ENCODE results near the gene MAPKAP1. TPM values are rescaled to one million over a fixed set of nuclear protein-coding genes. Genes with fewer than 3 reads are reported as not detected.

MAPKAP1 gene
- total RNA-seq, 1 donor from 2014 or later: 62.9 TPM

DNA sequence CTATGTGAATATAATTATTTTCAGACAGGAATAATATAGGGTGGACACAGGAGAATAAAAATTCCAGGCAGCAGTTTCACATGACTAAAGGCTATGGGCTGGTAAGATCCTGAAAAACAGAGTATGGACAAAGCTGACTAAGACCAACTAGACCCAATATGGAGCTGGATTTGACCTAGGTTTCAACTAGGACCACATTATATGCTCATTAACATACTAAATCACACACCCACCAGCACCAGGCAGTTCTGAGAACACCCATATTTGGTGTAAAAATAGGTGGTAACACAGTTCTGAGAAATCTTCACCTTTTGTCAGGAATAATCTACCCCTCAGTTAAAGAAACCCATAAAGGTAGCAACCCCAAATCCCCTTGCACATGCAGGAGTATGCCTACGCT is 64.7 kb downstream of the MAPKAP1 start:
- Mint-ChIP-seq H3K36me3 (peaks cover 5% of the 10 kb centered on the region), H3K4me3 (no peak overlapping the region), H3K27me3 (ENCODE audit: low read depth) (no peaks in the 10 kb centered on the region), H3K9me3 (no peaks in the 10 kb centered on the region), H3K4me1 (peaks cover 23% of the 10 kb centered on the region), H3K27ac (no peak overlapping the region)
- TF ChIP-seq, protein P1, sequence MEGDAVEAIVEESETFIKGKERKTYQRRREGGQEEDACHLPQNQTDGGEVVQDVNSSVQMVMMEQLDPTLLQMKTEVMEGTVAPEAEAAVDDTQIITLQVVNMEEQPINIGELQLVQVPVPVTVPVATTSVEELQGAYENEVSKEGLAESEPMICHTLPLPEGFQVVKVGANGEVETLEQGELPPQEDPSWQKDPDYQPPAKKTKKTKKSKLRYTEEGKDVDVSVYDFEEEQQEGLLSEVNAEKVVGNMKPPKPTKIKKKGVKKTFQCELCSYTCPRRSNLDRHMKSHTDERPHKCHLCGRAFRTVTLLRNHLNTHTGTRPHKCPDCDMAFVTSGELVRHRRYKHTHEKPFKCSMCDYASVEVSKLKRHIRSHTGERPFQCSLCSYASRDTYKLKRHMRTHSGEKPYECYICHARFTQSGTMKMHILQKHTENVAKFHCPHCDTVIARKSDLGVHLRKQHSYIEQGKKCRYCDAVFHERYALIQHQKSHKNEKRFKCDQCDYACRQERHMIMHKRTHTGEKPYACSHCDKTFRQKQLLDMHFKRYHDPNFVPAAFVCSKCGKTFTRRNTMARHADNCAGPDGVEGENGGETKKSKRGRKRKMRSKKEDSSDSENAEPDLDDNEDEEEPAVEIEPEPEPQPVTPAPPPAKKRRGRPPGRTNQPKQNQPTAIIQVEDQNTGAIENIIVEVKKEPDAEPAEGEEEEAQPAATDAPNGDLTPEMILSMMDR (IDR thresholded peaks at IDR 0.05; ENCODE audit: unreplicated experiment): no peak
- DNase-seq (ENCODE audit: low spot score in 2 of 2, unreplicated experiment in 2 of 2): no peak

DNA sequence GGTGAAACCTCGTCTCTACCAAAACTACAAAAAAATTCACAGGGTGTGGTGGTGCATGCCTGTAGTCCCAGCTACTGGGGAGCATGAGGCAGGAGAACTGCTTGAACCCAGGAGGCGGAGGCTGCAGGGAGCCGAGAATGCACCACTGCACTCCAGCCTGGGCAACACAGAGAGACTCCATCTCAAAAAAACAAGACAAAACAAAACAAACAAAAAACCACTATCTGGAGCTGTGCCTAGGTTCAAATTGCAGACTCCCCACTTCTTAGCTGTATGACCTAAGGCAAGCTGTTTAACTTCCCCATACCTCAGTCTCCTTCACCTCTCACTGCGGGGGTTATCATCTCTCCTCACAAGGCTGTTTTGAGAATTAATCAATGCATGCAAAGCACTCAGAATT is 68.0 kb downstream of the MAPKAP1 start:
- Mint-ChIP-seq H3K4me3 (no peak overlapping the region), H3K4me1 (peaks cover 12% of the 10 kb centered on the region), H3K27ac (no peak overlapping the region), H3K27me3 (ENCODE audit: low read depth) (no peaks in the 10 kb centered on the region), H3K36me3 (peaks cover 5% of the 10 kb centered on the region), H3K9me3 (no peaks in the 10 kb centered on the region)
- no peak for DNase-seq (ENCODE audit: low spot score in 2 of 2, unreplicated experiment in 2 of 2)
- TF ChIP-seq, protein P1 (IDR thresholded peaks at IDR 0.05; ENCODE audit: unreplicated experiment): no peak

GRCh38 chr9:125638239-125639045 is 68.6 kb downstream of the MAPKAP1 start:
- H3K9me3 Mint-ChIP-seq: no peaks in the 10 kb centered on the region
- no peak for DNase-seq (ENCODE audit: low spot score in 2 of 2, unreplicated experiment in 2 of 2)
- H3K4me1 Mint-ChIP-seq: peaks cover 17% of the 10 kb centered on the region
- TF ChIP-seq, protein P1 (IDR thresholded peaks at IDR 0.05; ENCODE audit: unreplicated experiment): no peak
- H3K27ac Mint-ChIP-seq: no peak overlapping the region
- H3K27me3 Mint-ChIP-seq (ENCODE audit: low read depth): no peaks in the 10 kb centered on the region
- no peak overlapping the region for H3K4me3 Mint-ChIP-seq
- H3K36me3 Mint-ChIP-seq: peaks cover 5% of the 10 kb centered on the region

- no peaks in the 10 kb centered on the region for H3K27me3 Mint-ChIP-seq (ENCODE audit: low read depth)
- no peak overlapping the region for H3K27ac Mint-ChIP-seq
- no peak for DNase-seq (ENCODE audit: low spot score in 2 of 2, unreplicated experiment in 2 of 2)
- H3K4me1 Mint-ChIP-seq: peaks cover 22% of the 10 kb centered on the region
- no peak overlapping the region for H3K4me3 Mint-ChIP-seq
- TF ChIP-seq, protein P1 (IDR thresholded peaks at IDR 0.05; ENCODE audit: unreplicated experiment): no peak
- H3K36me3 Mint-ChIP-seq: peaks cover 5% of the 10 kb centered on the region
- H3K9me3 Mint-ChIP-seq: no peaks in the 10 kb centered on the region
Observed at GRCh38 chr9:125637241-125637640, 69.8 kb downstream of the MAPKAP1 start.

DNA sequence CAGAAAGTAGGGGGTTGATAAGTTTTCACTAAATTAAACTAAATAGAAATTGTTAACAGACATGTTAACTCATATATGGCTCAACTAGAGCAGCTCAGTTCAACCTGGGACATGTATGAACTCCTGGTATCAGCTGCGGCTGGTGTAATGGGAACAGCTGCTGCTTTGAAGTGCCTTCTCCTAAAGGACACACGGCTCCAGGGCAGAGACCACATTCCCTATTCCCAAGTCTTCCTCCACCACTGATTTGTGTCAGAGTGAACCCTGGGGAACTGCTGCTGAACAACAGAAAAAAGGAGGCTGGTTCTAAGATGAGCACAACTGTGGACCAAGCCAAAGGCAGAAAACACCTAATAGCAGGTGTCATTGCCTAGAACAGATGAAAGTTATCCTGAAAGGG is 71.1 kb downstream of the MAPKAP1 start:
- Mint-ChIP-seq H3K4me3 (no peak overlapping the region), H3K27ac (no peak overlapping the region), H3K27me3 (ENCODE audit: low read depth) (no peaks in the 10 kb centered on the region), H3K9me3 (no peaks in the 10 kb centered on the region), H3K36me3 (peaks cover 8% of the 10 kb centered on the region), H3K4me1 (peaks cover 30% of the 10 kb centered on the region)
- DNase-seq (ENCODE audit: low spot score in 2 of 2, unreplicated experiment in 2 of 2): no peak
- TF ChIP-seq, protein P1 (IDR thresholded peaks at IDR 0.05; ENCODE audit: unreplicated experiment): no peak
